NB4 (cell line): ENCODE measurements around the gene ROR2.
"Not testable (repeated sequence)": the region's sequence is repeated elsewhere in the genome, so short reads cannot be mapped to it uniquely, and the experiment has no call there.

Experiments used
- MAX ChIP-seq: IDR thresholded peaks from 2 replicates; pipeline ENCODE4 v1.6.1; 2011; ENCODE audit warnings: low read depth, low read length
- TF ChIP-seq, protein P1 (sequence below): IDR thresholded peaks from one replicate; pipeline ENCODE4 v1.5.1; 2012; ENCODE audit warnings: low read depth, low read length

GRCh38 chr9:91540506-91540905 lies 409.5 kb downstream of the ROR2 start:
- not testable (repeated sequence) for TF ChIP-seq MAX
- TF ChIP-seq, protein P1, sequence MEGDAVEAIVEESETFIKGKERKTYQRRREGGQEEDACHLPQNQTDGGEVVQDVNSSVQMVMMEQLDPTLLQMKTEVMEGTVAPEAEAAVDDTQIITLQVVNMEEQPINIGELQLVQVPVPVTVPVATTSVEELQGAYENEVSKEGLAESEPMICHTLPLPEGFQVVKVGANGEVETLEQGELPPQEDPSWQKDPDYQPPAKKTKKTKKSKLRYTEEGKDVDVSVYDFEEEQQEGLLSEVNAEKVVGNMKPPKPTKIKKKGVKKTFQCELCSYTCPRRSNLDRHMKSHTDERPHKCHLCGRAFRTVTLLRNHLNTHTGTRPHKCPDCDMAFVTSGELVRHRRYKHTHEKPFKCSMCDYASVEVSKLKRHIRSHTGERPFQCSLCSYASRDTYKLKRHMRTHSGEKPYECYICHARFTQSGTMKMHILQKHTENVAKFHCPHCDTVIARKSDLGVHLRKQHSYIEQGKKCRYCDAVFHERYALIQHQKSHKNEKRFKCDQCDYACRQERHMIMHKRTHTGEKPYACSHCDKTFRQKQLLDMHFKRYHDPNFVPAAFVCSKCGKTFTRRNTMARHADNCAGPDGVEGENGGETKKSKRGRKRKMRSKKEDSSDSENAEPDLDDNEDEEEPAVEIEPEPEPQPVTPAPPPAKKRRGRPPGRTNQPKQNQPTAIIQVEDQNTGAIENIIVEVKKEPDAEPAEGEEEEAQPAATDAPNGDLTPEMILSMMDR: not testable (repeated sequence)
